ENCODE data around the gene ENTPD3.
"Not testable (repeated sequence)": the region's sequence is repeated elsewhere in the genome, so short reads cannot be mapped to it uniquely, and the experiment has no call there.

ENTPD3 gene

DNA sequence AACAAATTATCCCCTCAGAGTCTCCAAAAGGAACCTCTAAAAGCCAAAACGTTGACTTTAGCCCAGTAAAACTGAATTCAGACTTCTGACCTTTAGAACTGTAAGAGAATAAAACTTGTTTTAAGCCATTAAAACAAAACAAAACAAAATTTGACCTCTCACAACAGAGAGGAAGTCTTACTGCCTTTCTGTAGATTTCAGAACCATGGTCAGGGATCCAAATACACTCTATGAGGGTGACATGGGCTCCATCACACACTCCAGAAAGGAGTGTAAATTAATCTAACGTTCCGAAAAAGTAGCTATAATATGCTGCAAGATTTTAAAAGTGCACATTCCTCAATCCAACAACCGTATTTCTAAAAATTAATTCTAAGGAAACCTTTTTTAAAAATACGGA, 50.9 kb downstream of the ENTPD3 start:
- H3K4me3 ChIP-seq (ENCODE audit: low read length) = no peak overlapping the region
- TF ChIP-seq ZNF274 (IDR thresholded peaks at IDR 0.05; ENCODE audit: low read depth, low read length) = no peak

DNA sequence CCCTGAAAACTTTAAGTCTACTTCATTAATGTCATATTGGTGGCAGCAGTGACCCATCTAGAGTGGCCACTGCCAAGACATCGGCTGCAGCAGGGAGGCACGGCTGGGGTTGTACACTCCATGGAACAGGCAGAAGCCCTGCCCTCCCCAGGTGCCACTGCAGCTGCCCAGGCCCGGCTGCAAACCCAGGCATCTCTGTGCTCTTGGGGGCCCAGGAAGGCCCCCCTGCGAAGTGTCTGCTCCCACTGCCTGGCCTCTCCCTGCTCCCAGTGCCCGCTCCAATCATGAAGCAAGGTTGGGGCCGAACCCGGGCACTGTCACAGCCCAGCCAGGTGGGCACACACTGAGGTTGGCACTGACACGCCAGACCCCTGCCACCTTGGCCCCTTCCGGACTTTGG, 58.1 kb downstream of the ENTPD3 start:
- TF ChIP-seq ZNF274 (IDR thresholded peaks at IDR 0.05; ENCODE audit: low read depth, low read length) = no peak
- H3K4me3 ChIP-seq (ENCODE audit: low read length) = no peak overlapping the region

DNA sequence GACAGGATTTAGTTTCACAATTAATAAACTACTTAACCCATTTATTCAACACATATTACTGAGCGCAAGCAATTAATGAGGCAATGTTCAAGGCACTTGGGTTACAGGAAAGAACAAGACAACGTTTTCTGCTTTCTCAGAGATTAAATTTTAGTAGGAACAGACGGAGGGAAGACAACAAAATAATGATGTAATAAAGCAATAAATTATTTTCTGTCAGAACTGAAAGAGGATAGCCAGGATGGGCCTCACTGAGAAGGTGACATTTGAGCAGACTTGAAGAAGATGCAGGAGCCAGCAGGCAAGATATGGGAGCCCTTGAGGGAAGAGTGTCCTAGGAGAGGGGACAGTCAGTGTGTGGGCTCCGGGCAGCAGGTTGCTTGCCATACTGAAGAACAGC, 58.9 kb downstream of the ENTPD3 start:
- no peak for TF ChIP-seq ZNF274 (IDR thresholded peaks at IDR 0.05; ENCODE audit: low read depth, low read length)
- no peak overlapping the region for H3K4me3 ChIP-seq (ENCODE audit: low read length)

DNA sequence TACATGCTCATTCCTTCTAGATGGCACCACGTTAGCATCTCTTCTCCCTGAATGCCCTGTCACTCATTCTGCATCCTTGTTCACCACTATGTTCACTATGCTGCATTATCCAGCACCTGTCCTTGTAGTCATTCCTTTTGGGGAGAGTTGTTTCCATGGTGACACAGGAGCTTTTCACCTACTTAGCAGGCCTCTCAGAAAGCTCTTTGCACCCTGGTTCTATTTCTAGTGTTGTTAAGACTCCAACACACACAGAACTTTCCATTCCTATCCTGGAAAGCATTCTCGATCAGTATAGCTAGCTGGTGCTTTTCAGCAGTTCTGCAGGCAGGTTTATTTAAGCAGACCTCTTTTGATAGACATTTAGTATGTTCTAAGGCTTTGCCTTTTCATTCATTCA, 63.5 kb downstream of the ENTPD3 start:
- H3K4me3 ChIP-seq (ENCODE audit: low read length) = no peak overlapping the region
- TF ChIP-seq ZNF274 (IDR thresholded peaks at IDR 0.05; ENCODE audit: low read depth, low read length) = no peak

DNA sequence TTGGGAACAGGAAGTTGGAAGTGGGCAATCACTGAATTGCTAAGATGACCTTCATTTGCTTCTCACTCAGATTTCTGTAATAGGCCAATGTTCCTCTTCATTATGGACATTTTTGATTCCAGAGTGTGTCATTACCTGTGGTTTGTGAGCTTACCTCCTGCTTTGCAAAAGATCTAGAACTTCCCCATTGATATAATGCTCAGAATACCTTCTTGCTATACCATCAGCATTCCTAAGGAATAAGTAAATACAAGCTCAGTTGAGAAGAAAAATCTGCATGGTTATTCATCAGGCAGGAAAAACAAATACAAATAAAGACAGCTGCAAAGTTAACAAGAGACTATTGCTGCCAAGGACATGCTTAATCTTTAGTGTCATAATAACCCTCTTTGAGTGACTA, 64.6 kb downstream of the ENTPD3 start:
- no peak for TF ChIP-seq ZNF274 (IDR thresholded peaks at IDR 0.05; ENCODE audit: low read depth, low read length)
- H3K4me3 ChIP-seq (ENCODE audit: low read length) = no peak overlapping the region

DNA sequence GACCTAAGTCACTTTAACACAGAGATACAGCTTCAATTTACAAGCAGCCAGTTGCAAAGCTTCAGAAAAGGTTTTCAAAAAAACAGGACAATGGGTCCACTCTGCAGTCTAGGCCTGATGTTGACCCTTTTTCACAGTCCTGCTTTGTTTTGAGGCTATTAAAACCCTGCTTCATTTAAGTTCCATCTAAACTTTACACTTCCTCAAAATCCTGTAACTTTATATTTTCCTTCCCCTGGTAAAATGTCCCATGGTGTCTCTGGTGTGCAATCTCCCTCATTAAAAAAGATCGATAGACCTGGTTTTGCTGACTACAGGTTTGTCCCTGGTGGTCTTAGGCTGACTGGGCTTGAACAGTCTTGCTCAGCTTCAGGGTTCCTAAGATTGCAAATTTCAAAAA, 65.1 kb downstream of the ENTPD3 start:
- TF ChIP-seq ZNF274 (IDR thresholded peaks at IDR 0.05; ENCODE audit: low read depth, low read length) = no peak
- no peak overlapping the region for H3K4me3 ChIP-seq (ENCODE audit: low read length)

DNA sequence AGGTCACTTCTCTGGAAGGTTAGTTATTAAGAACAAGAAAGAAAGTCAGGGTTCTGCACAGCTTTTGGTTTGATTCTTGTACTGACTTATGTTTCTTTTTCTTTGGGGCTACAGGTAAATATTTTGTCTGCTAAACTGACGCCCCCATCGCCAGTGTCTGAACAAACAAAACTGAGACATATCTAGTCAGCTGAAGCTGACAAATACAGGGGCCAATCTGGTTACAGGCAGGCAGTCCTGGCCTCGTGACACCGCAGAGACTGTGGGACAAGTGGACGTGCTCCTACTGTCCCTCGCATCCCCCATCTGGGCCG, 65.5 kb downstream of the ENTPD3 start:
- no peak for TF ChIP-seq ZNF274 (IDR thresholded peaks at IDR 0.05; ENCODE audit: low read depth, low read length)
- peak overlapping the region; percentile 68; the same call in 1 of the 2 replicates for H3K4me3 ChIP-seq (ENCODE audit: low read length)

DNA sequence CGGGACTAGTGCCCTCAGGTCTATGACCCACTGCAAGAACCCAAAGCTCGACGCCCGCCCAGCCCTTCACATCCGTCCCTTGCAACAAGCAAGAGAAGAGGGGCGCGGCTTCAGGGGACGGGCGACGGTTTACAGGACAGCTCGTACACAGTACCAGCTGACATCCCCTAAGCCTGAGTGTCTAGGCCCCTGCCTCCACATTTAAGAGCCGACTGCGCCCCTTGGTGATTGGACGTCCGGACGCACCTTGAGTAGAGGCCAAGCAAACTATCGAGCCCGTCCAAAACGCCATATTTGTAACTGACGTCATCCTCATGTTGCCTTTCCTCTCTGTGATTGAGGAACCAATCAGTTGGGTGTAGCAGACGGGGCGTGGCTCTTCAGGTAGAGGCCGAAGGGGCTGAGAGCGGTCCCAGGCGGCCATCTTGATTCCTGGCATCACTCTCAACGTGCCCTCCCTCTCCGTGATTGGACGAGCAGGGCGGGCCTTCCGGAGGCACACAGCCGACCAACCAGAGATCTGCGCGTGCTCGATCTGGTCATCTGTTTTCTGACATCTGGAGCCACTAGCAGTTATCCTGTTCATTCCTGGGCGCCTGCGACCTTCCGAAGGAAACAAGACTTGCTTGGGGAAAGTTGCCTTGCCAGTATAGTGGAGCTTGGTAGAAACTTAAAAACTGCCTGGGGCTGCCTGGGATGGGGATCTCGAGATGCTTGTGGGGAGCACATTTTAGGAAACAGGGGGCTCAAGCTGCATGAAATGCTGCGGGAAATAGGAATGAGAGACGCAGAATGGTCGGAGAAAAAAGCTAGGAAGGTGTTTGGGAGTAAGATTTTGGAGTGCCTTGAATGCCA, 66.1 kb downstream of the ENTPD3 start:
- peak overlapping the region; percentile 83 for H3K4me3 ChIP-seq (ENCODE audit: low read length)
- no peak for TF ChIP-seq ZNF274 (IDR thresholded peaks at IDR 0.05; ENCODE audit: low read depth, low read length)

DNA sequence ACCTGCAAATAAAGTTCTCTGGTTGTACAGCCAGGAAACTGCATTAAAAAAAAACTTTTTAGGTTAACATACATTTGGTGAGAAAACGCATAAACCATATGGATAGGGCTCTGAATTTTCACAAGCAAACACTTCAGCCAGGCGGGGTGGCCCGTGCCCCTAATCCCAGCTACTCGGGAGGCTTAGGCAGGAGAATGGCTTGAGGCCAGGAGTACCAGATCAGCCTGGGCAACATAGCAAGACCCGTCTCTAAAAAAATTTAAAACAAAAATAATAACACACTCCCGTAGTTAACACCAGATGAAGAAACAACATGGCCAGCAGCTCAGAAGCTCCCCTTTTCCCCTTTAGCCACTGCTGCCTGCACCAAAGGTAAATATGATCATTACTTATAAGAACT, 66.9 kb downstream of the ENTPD3 start:
- TF ChIP-seq ZNF274 (IDR thresholded peaks at IDR 0.05; ENCODE audit: low read depth, low read length) = no peak
- H3K4me3 ChIP-seq (ENCODE audit: low read length) = peak overlapping the region; percentile 83

DNA sequence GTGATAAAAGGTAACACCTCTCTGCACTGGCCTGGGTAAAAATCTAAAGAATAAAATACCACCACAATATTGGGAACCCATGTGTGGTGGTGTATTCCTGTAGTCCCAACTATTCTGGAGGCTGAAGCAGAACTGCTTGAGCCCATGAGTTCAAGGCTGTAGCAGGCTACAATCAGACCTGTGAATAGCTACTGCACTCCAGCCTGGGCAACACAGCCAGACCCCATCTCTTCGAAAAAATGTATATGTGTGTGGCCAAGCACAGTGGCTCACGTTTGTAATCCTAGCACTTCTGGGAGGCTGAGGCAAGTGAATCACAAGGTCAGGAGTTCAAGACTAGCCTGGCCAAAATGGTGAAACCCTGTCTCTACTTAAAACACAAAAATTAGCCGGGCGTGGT, 68.3 kb downstream of the ENTPD3 start:
- TF ChIP-seq ZNF274 (IDR thresholded peaks at IDR 0.05; ENCODE audit: low read depth, low read length) = no peak
- no peak overlapping the region for H3K4me3 ChIP-seq (ENCODE audit: low read length)

DNA sequence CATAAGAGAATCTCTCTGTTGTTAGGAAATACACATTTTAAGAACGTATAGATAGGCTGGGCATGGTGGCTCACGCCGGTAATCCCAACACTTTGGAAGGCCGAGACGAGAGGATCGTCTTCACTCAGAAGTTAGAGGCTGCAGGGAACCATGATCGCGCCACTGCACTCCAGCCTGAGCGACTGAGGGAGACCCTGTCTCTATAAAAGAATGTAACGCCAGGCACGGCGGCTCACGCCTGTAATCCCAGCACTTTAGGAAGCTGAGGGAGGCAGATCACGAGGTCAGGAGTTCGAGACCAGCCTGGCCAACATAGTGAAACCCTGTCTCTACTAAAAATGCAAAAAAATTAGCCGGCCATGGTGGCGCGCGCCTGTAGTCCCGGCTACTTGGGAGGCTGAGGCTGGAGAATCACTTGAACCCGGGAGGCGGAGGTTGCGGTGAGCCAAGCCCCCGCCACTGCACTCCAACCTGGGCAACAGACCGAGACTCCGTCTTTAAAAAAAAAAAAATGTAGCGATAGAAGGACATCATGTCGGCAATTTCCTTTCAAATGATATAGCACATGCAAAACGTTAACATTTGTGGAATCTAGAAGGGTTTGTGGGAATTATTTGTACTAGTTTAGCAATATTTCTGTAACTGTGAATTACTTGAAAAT, 69.4 kb downstream of the ENTPD3 start:
- H3K4me3 ChIP-seq (ENCODE audit: low read length) = peak overlapping the region; percentile 95
- no peak for TF ChIP-seq ZNF274 (IDR thresholded peaks at IDR 0.05; ENCODE audit: low read depth, low read length)

DNA sequence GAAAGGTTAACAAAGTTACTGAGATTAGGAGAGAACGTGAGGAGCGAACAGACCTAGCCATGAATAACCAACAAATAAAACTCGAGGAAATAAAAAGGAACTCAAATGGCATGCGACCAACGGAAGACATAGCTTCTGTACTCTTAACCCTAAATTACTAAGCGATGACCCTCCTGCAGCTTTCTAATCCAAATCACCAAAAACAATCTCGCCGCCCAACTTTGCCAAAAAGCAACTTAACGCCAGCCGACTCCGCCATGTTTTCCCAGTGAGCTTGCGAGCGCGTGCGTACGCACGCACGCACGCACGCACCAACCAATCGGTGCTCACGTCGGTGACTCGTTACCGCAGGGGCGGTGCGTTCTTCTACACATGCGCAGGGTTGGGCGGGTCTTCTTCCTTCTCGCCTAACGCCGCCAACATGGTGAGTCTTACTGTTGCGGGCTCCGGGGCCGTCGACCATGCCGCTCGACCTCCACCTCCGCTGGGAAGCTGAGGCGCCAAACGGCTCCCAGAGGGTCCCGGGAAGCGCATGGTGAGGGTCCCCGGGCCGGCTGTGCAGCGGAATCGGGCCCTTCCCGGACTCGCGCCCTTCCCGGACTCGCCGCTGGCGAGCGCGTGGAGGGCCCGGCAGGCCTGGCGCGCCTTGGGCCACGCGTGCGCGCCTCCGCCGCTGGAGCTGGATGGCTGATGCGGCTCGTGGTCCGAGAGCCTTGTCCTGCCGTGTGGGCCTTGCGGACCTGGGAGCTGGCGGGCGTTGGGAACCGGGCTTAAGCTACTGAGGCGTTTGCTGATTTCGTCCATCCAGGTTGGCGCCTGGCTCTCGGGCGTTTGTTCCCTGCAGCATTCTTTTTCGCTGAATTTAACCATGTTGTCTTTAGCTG, 70.2 kb downstream of the ENTPD3 start, which contains the start of gene RPL14:
TSS of gene RPL14 (plus strand) at position 400 of the 884 bp plus-strand sequence. CDS start at position 533, 133 bp downstream.
- H3K4me3 ChIP-seq (ENCODE audit: low read length) = peak within 1 kb of the TSS; percentile 95
- no peak for TF ChIP-seq ZNF274 (IDR thresholded peaks at IDR 0.05; ENCODE audit: low read depth, low read length)

DNA sequence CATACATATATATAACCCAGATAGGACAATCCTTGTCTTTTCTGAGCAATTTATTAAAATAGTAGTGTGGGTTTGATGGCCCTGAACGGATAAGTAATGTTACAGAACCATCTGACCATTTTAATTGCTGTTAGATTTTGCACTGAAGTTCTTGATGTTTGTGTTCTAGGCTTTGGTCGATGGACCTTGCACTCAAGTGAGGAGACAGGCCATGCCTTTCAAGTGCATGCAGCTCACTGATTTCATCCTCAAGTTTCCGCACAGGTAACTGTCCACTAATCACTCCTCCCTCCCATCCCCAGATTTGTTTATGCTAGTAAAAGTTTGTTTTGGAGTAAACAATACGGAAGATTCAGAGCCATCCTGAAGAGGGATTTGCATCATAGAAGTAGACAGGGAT, 71.5 kb downstream of the ENTPD3 start:
- peak overlapping the region; percentile 95 for H3K4me3 ChIP-seq (ENCODE audit: low read length)
- TF ChIP-seq ZNF274 (IDR thresholded peaks at IDR 0.05; ENCODE audit: low read depth, low read length) = no peak

DNA sequence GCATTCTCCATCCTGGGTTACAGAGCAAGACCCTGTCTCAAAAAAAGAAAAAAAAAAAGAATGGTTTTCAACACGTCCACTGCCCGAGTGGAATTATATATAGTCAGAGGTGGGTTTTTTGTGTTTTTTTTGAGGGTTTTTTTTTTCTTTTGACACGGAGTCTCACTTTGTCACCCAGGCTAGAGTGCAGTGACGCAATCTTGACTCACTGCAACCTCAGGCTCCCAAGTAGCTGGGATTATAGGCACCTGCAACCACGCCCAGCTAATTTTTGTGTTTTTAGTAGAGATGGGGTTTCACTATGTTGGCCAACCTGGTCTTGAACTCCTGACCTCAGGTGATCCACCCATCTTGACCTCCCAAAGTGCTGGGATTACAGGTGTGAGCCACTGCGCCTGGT, 73.5 kb downstream of the ENTPD3 start:
- not testable (repeated sequence) for H3K4me3 ChIP-seq (ENCODE audit: low read length)

Measured in GM08714 (cell line).